Measurements from ENCODE around the gene SRRM4. TPM values are rescaled to one million over a fixed set of nuclear protein-coding genes. Genes with fewer than 3 reads are reported as not detected.

The SRRM4 gene
- polyA plus RNA-seq, 1 donor (not counting 4 experiments of a cell fraction or from before 2014, with no cell fraction given): not detected

DNA sequence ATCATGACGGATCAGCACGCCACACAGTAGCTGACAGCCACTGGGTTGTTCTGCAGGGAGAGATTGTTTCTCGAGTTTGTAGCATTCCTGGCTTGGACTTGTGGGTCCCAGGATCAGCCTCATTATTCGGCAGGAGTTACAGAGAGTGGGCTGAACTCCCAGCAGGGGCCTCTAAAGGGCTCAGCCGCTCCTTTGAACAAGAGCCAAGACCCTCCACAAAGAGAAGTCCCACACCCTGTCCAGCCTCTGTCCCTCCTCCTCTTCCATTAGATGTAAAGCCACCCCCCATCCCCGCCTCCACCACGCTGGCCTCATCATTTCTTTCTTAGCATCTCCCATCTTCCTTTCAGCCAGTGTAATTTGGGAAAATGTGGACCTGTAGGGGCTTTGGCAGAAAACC lies 100.7 kb downstream of the SRRM4 start:
- Histone ChIP-seq H3K27me3 (ENCODE audit: control insufficient read depth, extremely low read depth, insufficient read depth, low read length) (no peaks in the 10 kb centered on the region), H3K27ac (ENCODE audit: control insufficient read depth, insufficient read depth, low read length) (no peak overlapping the region), H3K79me2 (ENCODE audit: control insufficient read depth, insufficient read depth, low read length) (no peaks in the 10 kb centered on the region), H3K9me1 (ENCODE audit: control insufficient read depth, extremely low read depth, insufficient read depth, low read length) (no peaks in the 10 kb centered on the region), H3K36me3 (ENCODE audit: control insufficient read depth in 2 of 2, extremely low read depth in 1 of 2, insufficient read depth in 2 of 2, low read length in 2 of 2) (no peaks in the 10 kb centered on the region), H3K9ac (ENCODE audit: control insufficient read depth, extremely low read depth, insufficient read depth, low read length) (no peak overlapping the region), H3K9me3 (ENCODE audit: control insufficient read depth, low read depth, low read length) (no peaks in the 10 kb centered on the region), H3K4me2 (ENCODE audit: control insufficient read depth, extremely low read depth, insufficient read depth, low read depth, low read length) (no peak overlapping the region), H4K20me1 (ENCODE audit: control insufficient read depth, extremely low read depth, insufficient read depth, low read length) (no peaks in the 10 kb centered on the region), H3K4me3 (ENCODE audit: control insufficient read depth in 2 of 3, extremely low read depth in 1 of 3, insufficient read depth in 2 of 3, low read depth in 1 of 3, low read length in 3 of 3) (no peak overlapping the region), H3K4me1 (ENCODE audit: control insufficient read depth, extremely low read depth, insufficient read depth, low read length) (no peaks in the 10 kb centered on the region), H2AFZ (ENCODE audit: control insufficient read depth, low read length) (no peak overlapping the region)
- dilution Hi-C loops (cut with MboI; ENCODE audit: extremely low pct_ligation_motif_present, low sequenced_read_pairs): no loop called here
- TF ChIP-seq, protein P1, sequence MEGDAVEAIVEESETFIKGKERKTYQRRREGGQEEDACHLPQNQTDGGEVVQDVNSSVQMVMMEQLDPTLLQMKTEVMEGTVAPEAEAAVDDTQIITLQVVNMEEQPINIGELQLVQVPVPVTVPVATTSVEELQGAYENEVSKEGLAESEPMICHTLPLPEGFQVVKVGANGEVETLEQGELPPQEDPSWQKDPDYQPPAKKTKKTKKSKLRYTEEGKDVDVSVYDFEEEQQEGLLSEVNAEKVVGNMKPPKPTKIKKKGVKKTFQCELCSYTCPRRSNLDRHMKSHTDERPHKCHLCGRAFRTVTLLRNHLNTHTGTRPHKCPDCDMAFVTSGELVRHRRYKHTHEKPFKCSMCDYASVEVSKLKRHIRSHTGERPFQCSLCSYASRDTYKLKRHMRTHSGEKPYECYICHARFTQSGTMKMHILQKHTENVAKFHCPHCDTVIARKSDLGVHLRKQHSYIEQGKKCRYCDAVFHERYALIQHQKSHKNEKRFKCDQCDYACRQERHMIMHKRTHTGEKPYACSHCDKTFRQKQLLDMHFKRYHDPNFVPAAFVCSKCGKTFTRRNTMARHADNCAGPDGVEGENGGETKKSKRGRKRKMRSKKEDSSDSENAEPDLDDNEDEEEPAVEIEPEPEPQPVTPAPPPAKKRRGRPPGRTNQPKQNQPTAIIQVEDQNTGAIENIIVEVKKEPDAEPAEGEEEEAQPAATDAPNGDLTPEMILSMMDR (optimal IDR thresholded peaks at IDR 0.05 in 1 of 3, IDR thresholded peaks at IDR 0.05 in 1 of 3, conservative IDR thresholded peaks at IDR 0.05 in 1 of 3; ENCODE audit: extremely low read depth in 1 of 3, insufficient read depth in 2 of 3, low read length in 3 of 3): no peak
- no peak for TF ChIP-seq EZH2 (IDR thresholded peaks at IDR 0.05; ENCODE audit: low read length)
- DNase-seq (ENCODE audit: low read depth, low spot score): no peak
- no peak for FAIRE-seq

DNA sequence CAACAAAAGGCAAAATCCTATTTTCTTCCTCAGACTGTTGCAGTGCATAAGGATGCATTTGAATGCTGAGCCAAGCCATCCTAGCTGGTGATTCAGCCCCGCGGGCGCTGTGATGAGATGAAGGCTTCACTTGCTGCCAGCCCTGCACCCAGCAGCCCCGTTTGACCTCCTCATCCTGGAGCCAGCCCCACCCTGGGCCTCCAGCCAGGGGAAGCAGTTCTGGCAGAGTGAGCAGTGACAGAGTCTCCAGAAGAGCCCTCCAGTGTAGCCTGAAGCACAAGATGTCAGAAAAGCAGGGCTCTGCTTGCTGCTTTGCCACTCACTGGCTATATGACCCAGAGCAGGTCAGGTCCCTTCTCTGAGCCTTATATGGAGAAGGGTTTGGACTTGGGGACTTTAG lies 101.2 kb downstream of the SRRM4 start:
- no peak for TF ChIP-seq EZH2 (IDR thresholded peaks at IDR 0.05; ENCODE audit: low read length)
- no peaks in the 10 kb centered on the region for H3K9me3 ChIP-seq (ENCODE audit: control insufficient read depth, low read depth, low read length)
- H3K27ac ChIP-seq (ENCODE audit: control insufficient read depth, insufficient read depth, low read length): no peak overlapping the region
- no peaks in the 10 kb centered on the region for H3K27me3 ChIP-seq (ENCODE audit: control insufficient read depth, extremely low read depth, insufficient read depth, low read length)
- H4K20me1 ChIP-seq (ENCODE audit: control insufficient read depth, extremely low read depth, insufficient read depth, low read length): no peaks in the 10 kb centered on the region
- no peak overlapping the region for H3K9ac ChIP-seq (ENCODE audit: control insufficient read depth, extremely low read depth, insufficient read depth, low read length)
- H3K9me1 ChIP-seq (ENCODE audit: control insufficient read depth, extremely low read depth, insufficient read depth, low read length): no peaks in the 10 kb centered on the region
- H3K79me2 ChIP-seq (ENCODE audit: control insufficient read depth, insufficient read depth, low read length): no peaks in the 10 kb centered on the region
- no peaks in the 10 kb centered on the region for H3K36me3 ChIP-seq (ENCODE audit: control insufficient read depth in 2 of 2, extremely low read depth in 1 of 2, insufficient read depth in 2 of 2, low read length in 2 of 2)
- FAIRE-seq (no peak), DNase-seq (ENCODE audit: low read depth, low spot score) (no peak)
- no peak overlapping the region for H3K4me2 ChIP-seq (ENCODE audit: control insufficient read depth, extremely low read depth, insufficient read depth, low read depth, low read length)
- no peaks in the 10 kb centered on the region for H3K4me1 ChIP-seq (ENCODE audit: control insufficient read depth, extremely low read depth, insufficient read depth, low read length)
- dilution Hi-C loops (cut with MboI; ENCODE audit: extremely low pct_ligation_motif_present, low sequenced_read_pairs): no loop called here
- H3K4me3 ChIP-seq (ENCODE audit: control insufficient read depth in 2 of 3, extremely low read depth in 1 of 3, insufficient read depth in 2 of 3, low read depth in 1 of 3, low read length in 3 of 3): no peak overlapping the region
- no peak overlapping the region for H2AFZ ChIP-seq (ENCODE audit: control insufficient read depth, low read length)

DNA sequence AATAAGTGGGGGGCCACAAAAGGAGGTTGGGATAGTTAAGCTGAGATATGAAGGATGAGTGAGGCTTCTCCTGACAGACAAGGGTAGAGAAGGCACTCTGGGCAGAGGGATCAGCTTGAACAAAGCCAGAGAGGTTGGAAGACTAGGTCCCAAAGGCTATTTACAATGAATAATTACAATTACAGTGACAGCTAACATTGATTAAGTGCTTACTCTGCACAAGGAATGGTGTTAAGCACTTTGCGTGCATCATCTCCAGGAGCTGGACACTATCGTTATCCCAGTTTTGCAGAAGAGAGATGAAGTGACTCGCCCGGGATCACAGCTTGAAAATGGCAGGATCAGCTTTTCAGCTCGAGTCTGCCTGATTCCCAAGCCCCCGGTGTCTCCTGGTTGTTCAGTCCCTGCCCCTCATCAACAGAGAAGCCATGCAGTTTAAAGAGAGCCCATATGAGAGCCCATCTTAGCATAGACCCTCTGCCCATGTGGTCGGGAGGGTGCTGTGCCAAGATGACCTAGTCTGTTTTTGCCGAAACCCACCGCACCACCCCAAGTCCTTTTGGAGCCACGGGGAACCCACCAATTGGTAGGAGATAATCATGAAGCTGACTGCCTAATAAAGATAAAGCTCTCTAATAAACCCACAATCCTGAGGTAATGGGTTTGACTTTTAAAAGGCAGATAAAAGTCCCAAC lies 107.5 kb downstream of the SRRM4 start:
- TF ChIP-seq, protein P1 (optimal IDR thresholded peaks at IDR 0.05 in 1 of 3, IDR thresholded peaks at IDR 0.05 in 1 of 3, conservative IDR thresholded peaks at IDR 0.05 in 1 of 3; ENCODE audit: extremely low read depth in 1 of 3, insufficient read depth in 2 of 3, low read length in 3 of 3): no peak
- no peak for TF ChIP-seq EZH2 (IDR thresholded peaks at IDR 0.05; ENCODE audit: low read length)
- Histone ChIP-seq H3K4me1 (ENCODE audit: control insufficient read depth, extremely low read depth, insufficient read depth, low read length) (no peaks in the 10 kb centered on the region), H3K9me3 (ENCODE audit: control insufficient read depth, low read depth, low read length) (no peaks in the 10 kb centered on the region), H3K4me3 (ENCODE audit: control insufficient read depth in 2 of 3, extremely low read depth in 1 of 3, insufficient read depth in 2 of 3, low read depth in 1 of 3, low read length in 3 of 3) (no peak overlapping the region), H3K9ac (ENCODE audit: control insufficient read depth, extremely low read depth, insufficient read depth, low read length) (no peak overlapping the region), H3K9me1 (ENCODE audit: control insufficient read depth, extremely low read depth, insufficient read depth, low read length) (no peaks in the 10 kb centered on the region), H3K27me3 (ENCODE audit: control insufficient read depth, extremely low read depth, insufficient read depth, low read length) (no peaks in the 10 kb centered on the region), H3K4me2 (ENCODE audit: control insufficient read depth, extremely low read depth, insufficient read depth, low read depth, low read length) (no peak overlapping the region), H3K27ac (ENCODE audit: control insufficient read depth, insufficient read depth, low read length) (no peak overlapping the region), H2AFZ (ENCODE audit: control insufficient read depth, low read length) (no peak overlapping the region), H4K20me1 (ENCODE audit: control insufficient read depth, extremely low read depth, insufficient read depth, low read length) (no peaks in the 10 kb centered on the region), H3K79me2 (ENCODE audit: control insufficient read depth, insufficient read depth, low read length) (no peaks in the 10 kb centered on the region), H3K36me3 (ENCODE audit: control insufficient read depth in 2 of 2, extremely low read depth in 1 of 2, insufficient read depth in 2 of 2, low read length in 2 of 2) (no peaks in the 10 kb centered on the region)
- FAIRE-seq (no peak), DNase-seq (ENCODE audit: low read depth, low spot score) (no peak)
- dilution Hi-C loops (cut with MboI; ENCODE audit: extremely low pct_ligation_motif_present, low sequenced_read_pairs): no loop called here

All from keratinocyte (primary cell).